Esophagus squamous epithelium (tissue), 5 donors: ENCODE measurements around the gene SHTN1. TPM values are rescaled to one million over a fixed set of nuclear protein-coding genes. Genes with fewer than 3 reads are reported as not detected.

Experiments
- DNase-seq: peaks from one replicate; lab custom pipeline; 2025; lab: John Stamatoyannopoulos, UW
- H3K27ac ChIP-seq, 4 donors: fragments of 200-600 bp; sonication (generic); one replicate each; pipeline ENCODE4 v1.5.1; 2016 to 2019; ENCODE audit warnings: mild to moderate bottlenecking in 1 of 4
- H3K27me3 ChIP-seq, 4 donors: fragments of 200-600 bp; sonication (generic); 1 replicate in 3 of 4; 2 replicates in 1 of 4; pipeline versions ENCODE4 v1.5.1 to v1.6.0; 2017 to 2021; ENCODE audit warnings: antibody characterized with exemption in 1 of 4
- H3K36me3 ChIP-seq, 3 donors: fragments of 200-600 bp; sonication (generic); one replicate each; pipeline ENCODE4 v1.5.1; 2016 to 2019
- H3K4me1 ChIP-seq, 3 donors: fragments of 200-600 bp; sonication (generic); one replicate each; pipeline ENCODE4 v1.5.1; 2017 to 2019
- H3K4me3 ChIP-seq, 4 donors: fragments of 200-600 bp; sonication (generic); 1 replicate in 3 of 4; 2 replicates in 1 of 4; pipeline ENCODE4 v1.5.1; 2016 to 2019; ENCODE audit warnings: mild to moderate bottlenecking in 2 of 4, moderate library complexity in 1 of 4
- H3K9me3 ChIP-seq, 3 donors: fragments of 200-600 bp; sonication (generic); one replicate each; pipeline ENCODE4 v1.5.1; 2016 to 2019
- POLR2A ChIP-seq, 4 donors: fragments of 450-650 bp; IDR thresholded peaks; one replicate each; pipeline ENCODE4 v1.6.1; 2017; ENCODE audit warnings: antibody characterized with exemption in 4 of 4, mild to moderate bottlenecking in 4 of 4, moderate library complexity in 3 of 4
- WGBS, 2 donors: methylation state at CpG; one replicate each; pipeline ENCODE4 v1.1.5; 2018; 5-methylcytosine and 5-hydroxymethylcytosine counted together
- intact Hi-C: fragments of 100-400 bp; cut with DNase I; formaldehyde crosslinking; loops from one replicate; pipeline ENCODE4 v1.15.0; 2022
- total RNA-seq, 4 donors: library from RNA; depleted of rRNA; stranded (reverse); fragments of >200 nt; gene quantifications; one replicate each; pipeline ENCODE4 v1.1.0, GENCODE V29; 2016
- TF ChIP-seq, protein P1 (sequence below), 6 experiments: fragments of 450-650 bp in 4 of 6; fragments of 200-600 bp in 2 of 6; sonication (generic) in 2 of 6; IDR thresholded peaks; one replicate each; pipeline ENCODE4 v1.5.1; 2016 to 2019; ENCODE audit warnings: antibody characterized with exemption in 6 of 6, mild to moderate bottlenecking in 4 of 6, moderate library complexity in 4 of 6
- donor health status: DM: yes; HTN: yes; CAD: no.

Gene SHTN1
- total RNA-seq, 4 donors from 2014 or later: 8.6 to 12.5 (median 10.2) TPM

DNA sequence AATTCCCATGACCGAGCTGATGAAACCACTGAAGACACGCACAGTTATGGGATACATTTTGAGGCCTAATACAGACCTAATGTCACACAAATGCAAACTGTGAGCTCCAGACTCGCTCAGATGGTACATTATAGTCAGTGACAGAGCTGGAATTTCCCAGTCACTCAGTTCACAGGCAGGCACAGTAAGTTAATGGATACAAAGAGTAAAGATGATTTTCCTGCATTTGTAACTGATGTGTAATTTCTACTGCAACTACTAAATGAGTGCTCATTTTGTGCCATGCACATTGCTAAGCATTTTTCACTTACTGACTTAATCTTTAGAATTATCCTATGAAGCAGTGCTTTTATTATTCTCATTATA, 99.2 kb downstream of the SHTN1 start:
- no peak for TF ChIP-seq POLR2A (IDR thresholded peaks at IDR 0.05)
- TF ChIP-seq, protein P1, sequence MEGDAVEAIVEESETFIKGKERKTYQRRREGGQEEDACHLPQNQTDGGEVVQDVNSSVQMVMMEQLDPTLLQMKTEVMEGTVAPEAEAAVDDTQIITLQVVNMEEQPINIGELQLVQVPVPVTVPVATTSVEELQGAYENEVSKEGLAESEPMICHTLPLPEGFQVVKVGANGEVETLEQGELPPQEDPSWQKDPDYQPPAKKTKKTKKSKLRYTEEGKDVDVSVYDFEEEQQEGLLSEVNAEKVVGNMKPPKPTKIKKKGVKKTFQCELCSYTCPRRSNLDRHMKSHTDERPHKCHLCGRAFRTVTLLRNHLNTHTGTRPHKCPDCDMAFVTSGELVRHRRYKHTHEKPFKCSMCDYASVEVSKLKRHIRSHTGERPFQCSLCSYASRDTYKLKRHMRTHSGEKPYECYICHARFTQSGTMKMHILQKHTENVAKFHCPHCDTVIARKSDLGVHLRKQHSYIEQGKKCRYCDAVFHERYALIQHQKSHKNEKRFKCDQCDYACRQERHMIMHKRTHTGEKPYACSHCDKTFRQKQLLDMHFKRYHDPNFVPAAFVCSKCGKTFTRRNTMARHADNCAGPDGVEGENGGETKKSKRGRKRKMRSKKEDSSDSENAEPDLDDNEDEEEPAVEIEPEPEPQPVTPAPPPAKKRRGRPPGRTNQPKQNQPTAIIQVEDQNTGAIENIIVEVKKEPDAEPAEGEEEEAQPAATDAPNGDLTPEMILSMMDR (IDR thresholded peaks at IDR 0.05): no peak
- Histone ChIP-seq H3K9me3 (no peaks in the 10 kb centered on the region), H3K36me3 (peaks cover 0 to 36% (median 0%) of the 10 kb centered on the region in 3 donors), H3K27me3 (no peaks in the 10 kb centered on the region), H3K4me3 (no peak overlapping the region), H3K4me1 (peaks cover 0 to 4% (median 0%) of the 10 kb centered on the region in 3 donors), H3K27ac (no peak overlapping the region)
- 92 to 96% methylated on average over 3 of the region's 3 CpGs for WGBS, 2 donors
- no peak for DNase-seq
- intact Hi-C loops: no loop called here

DNA sequence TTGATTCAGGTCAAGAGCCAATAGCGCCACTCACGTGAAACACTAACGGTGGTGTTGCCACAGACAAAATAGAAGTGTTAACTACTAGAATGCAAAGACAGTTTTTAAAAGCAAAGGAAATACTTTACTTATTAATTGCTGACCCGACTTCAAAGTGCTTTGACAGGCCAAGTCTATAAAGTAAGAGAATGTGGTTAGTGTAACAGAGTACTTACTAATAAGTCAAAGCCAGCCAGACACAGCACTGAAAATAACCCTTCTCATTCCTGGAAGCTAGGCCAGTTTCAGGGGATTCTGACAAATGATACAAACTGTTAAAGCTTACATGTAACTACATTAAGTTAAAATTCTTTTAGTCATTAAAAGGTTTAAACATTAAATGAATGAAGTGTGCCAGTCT, 105.4 kb downstream of the SHTN1 start:
- Histone ChIP-seq H3K27ac (no peak overlapping the region), H3K9me3 (no peaks in the 10 kb centered on the region), H3K4me1 (no peaks in the 10 kb centered on the region), H3K4me3 (no peak overlapping the region), H3K36me3 (peaks cover 0 to 30% (median 0%) of the 10 kb centered on the region in 3 donors), H3K27me3 (no peaks in the 10 kb centered on the region)
- 80 to 82% methylated on average over 4 of the region's 4 CpGs for WGBS, 2 donors
- TF ChIP-seq POLR2A (IDR thresholded peaks at IDR 0.05): no peak
- TF ChIP-seq, protein P1 (IDR thresholded peaks at IDR 0.05): no peak
- no peak for DNase-seq
- intact Hi-C loops: no loop called here

DNA sequence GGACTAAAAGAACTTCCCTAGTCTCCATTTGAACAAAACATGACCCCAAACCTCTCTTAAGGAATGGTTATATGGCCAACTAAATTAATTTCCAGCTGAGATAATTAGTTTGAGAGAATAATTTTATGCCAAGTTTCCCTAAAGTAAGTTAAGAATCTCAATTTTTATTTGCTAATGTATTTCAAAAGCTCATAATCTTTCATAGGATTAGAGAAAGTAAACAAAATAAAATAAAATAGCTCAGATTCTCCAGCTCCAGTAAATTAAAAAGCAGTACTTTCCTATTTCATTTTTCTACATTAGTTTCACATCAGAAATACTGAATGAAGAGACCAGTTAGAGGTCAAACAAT, 111.3 kb downstream of the SHTN1 start:
- intact Hi-C loops: no loop called here
- Histone ChIP-seq H3K27ac (no peak overlapping the region), H3K4me1 (peaks cover 0 to 9% (median 0%) of the 10 kb centered on the region in 3 donors), H3K27me3 (no peaks in the 10 kb centered on the region), H3K9me3 (no peaks in the 10 kb centered on the region), H3K36me3 (no peaks in the 10 kb centered on the region), H3K4me3 (no peak overlapping the region)
- no peak for TF ChIP-seq POLR2A (IDR thresholded peaks at IDR 0.05)
- TF ChIP-seq, protein P1 (IDR thresholded peaks at IDR 0.05): no peak
- no peak for DNase-seq

DNA sequence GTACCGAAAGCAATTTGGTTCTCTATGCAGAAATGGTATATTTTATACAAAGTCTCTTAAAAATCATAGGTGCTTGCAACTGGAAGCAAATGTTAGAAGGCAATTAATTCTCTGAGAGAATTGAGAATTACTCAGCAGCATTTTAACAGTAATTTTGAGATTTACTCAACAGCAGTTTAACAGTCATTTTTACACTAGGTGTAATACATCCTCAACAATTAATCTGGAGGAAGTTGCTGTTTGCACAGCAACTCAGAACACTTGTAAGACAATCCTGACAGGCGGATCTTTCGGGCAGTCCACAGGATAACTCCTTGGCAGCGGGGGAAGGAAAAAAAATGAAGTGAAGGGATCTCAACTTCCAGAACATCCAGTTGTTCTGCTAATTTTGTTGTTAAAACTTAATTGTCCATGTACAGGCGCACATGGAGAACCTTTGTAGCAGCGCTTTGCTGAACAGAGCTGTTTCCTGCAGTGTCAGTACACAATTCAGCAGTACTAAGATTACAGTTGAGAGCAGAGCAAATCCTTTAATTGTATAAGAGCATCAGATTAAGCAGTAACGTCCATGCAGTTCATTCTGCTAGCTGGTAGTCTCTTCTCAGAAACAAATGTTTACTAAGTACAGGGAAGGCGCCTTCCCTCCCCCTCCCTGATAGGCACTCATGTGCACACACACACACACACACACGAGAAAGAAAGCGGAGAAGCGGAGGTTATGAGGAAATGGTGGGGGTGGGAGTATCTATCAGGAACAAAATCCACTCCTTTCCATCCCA, 111.9 kb downstream of the SHTN1 start:
- TF ChIP-seq POLR2A (IDR thresholded peaks at IDR 0.05): no peak
- TF ChIP-seq, protein P1 (IDR thresholded peaks at IDR 0.05): no peak
- H3K4me3 ChIP-seq: no peak overlapping the region
- no peak overlapping the region for H3K27ac ChIP-seq
- intact Hi-C loops: no loop called here
- no peaks in the 10 kb centered on the region for H3K36me3 ChIP-seq
- 61 to 73% methylated on average over 10 of the region's 11 CpGs for WGBS, 2 donors
- H3K27me3 ChIP-seq: no peaks in the 10 kb centered on the region
- peaks cover 0 to 15% (median 2%) of the 10 kb centered on the region in 3 donors for H3K4me1 ChIP-seq
- DNase-seq: no peak
- no peaks in the 10 kb centered on the region for H3K9me3 ChIP-seq

DNA sequence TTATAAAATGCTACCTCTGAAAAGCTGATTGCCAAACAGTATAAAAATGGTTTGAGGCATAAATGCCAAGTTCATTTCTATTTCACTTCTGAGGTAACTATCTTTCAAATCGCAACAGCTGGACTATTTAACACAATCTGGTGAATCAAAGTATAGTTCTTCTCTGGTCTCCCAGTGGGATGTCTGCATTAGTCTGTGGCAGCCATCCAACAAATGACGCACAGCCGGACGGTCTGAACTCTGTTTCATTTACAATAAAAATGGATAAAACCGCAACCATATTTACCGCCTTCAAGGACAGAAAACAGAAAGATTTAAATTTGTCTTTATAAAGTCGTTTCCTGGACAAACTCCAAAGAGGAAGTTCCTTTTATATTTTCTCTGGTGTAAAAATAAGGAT, 113.8 kb downstream of the SHTN1 start:
- WGBS, 2 donors: 26 to 65% methylated on average over 7 of the region's 7 CpGs
- Histone ChIP-seq H3K4me1 (peaks cover 0 to 17% (median 3%) of the 10 kb centered on the region in 3 donors), H3K27me3 (no peaks in the 10 kb centered on the region), H3K27ac (no peak overlapping the region), H3K9me3 (no peaks in the 10 kb centered on the region), H3K4me3 (no peak overlapping the region), H3K36me3 (no peaks in the 10 kb centered on the region)
- intact Hi-C loops: no loop called here
- DNase-seq: no peak
- TF ChIP-seq, protein P1 (IDR thresholded peaks at IDR 0.05): no peak
- no peak for TF ChIP-seq POLR2A (IDR thresholded peaks at IDR 0.05)
